Kidney (tissue), 14 donors: ENCODE measurements around the gene GNAI1. TPM values are rescaled to one million over a fixed set of nuclear protein-coding genes. Genes with fewer than 3 reads are reported as not detected.

Source experiments
- DNase-seq, 5 donors: peaks; one replicate each; pipeline ENCODE4 v3.0.0-alpha.2; 2013 to 2020
- FAIRE-seq: peaks from 2 replicates; lab custom pipeline; 2012; peaks lifted over from hg19 to GRCh38; lab: Jason Lieb, UNC
- H3K27ac ChIP-seq, 2 donors: one replicate each; pipeline ENCODE4 v1.7.0; 2013; ENCODE audit warnings: low read depth in 2 of 2, low read length in 2 of 2, inconsistent platforms in 1 of 2
- H3K27me3 ChIP-seq: one replicate; pipeline ENCODE4 v1.7.1; 2013; ENCODE audit warnings: low read length, inconsistent platforms; ENCODE audit not compliant: control insufficient read depth, insufficient read depth
- H3K36me3 ChIP-seq, 3 donors: one replicate each; pipeline versions ENCODE4 v1.7.0 to v1.7.1; 2013; ENCODE audit warnings: low read length in 3 of 3, control low read depth in 1 of 3, inconsistent platforms in 1 of 3; ENCODE audit not compliant: insufficient read depth in 3 of 3, control insufficient read depth in 2 of 3
- H3K4me1 ChIP-seq, 3 donors: one replicate each; pipeline versions ENCODE4 v1.7.0 to v1.7.1; 2013; ENCODE audit warnings: low read length in 3 of 3, inconsistent platforms in 1 of 3, low read depth in 1 of 3; ENCODE audit not compliant: control insufficient read depth in 2 of 3, insufficient read depth in 2 of 3
- H3K4me3 ChIP-seq, 3 donors: one replicate each; pipeline versions ENCODE4 v1.7.0 to v1.8.1; 2013; ENCODE audit warnings: low read length in 3 of 3, control low read depth in 1 of 3, inconsistent platforms in 1 of 3
- H3K9ac ChIP-seq, 3 donors: one replicate each; pipeline versions ENCODE4 v1.7.0 to v1.7.1; 2013; ENCODE audit warnings: low read length in 3 of 3, control low read depth in 1 of 3, inconsistent platforms in 1 of 3
- H3K9me3 ChIP-seq, 3 donors: one replicate each; pipeline versions ENCODE4 v1.7.0 to v1.7.1; 2013; ENCODE audit warnings: low read length in 3 of 3, control low read depth in 1 of 3, inconsistent platforms in 1 of 3; ENCODE audit not compliant: control insufficient read depth in 2 of 3, insufficient read depth in 1 of 3
- CTCF ChIP-seq: IDR thresholded peaks from 3 replicates; pipeline ENCODE4 v1.5.1; 2012; ENCODE audit warnings: mild to moderate bottlenecking, moderate library complexity, borderline replicate concordance; ENCODE audit not compliant: insufficient read depth; ENCODE audit errors: extremely low read depth
- intact Hi-C: fragments of 100-400 bp; cut with DNase I; formaldehyde crosslinking; loops from one replicate; pipeline ENCODE4 v1.11.1; 2022
- polyA plus RNA-seq: library from polyadenylated mRNA; stranded (reverse); fragments of 350-450 nt; fragmentation: Illumina TruSeq; extraction: RNeasy Lipid Tissue Mini Kit (QIAGEN cat#74804); gene quantifications from one replicate; pipeline ENCODE4 v1.2.3, GENCODE V29; 2014; ENCODE audit warnings: low read depth, low replicate concordance; ENCODE audit not compliant: insufficient read depth
- total RNA-seq: library from RNA; stranded (reverse); fragmentation: NEBNext Ultra II Directional; extraction: Animal tissue kit (Norgen Biotek cat#: 25700); gene quantifications from one replicate; pipeline ENCODE4 v1.2.1, GENCODE V29; 2021
- donor health status: control.
- donor health status: control.
- donor health status: control.
- donor health status: control.
- donor health status: control.
- donor health status: DM: yes; HTN: yes; CAD: no.
- donor health status: Normal renal cell carcinoma (clear cell type).

Gene GNAI1
- total and polyA plus RNA-seq, 2 donors from 2014 or later: 41.9 to 105 TPM

DNA sequence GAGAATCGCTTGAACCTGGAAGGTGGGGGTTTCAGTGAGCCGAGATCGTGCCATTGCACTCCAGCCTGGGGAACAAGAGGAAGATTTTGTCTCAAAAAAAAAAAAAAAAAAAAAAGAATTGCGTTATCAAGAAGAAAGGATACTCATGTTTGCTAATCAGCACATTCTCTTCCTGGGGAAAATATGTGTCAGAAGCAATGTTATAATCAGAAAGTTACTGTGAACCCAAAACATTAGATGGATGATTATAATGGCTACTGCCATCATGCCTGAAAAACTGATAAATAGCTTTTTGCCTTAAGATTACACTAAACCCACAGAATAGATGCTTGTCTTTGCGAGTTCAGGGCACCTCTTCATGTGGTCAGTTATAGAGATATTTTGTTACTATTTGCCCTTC, 24.3 kb upstream of the GNAI1 start:
- no peak for DNase-seq
- no peak for FAIRE-seq
- H3K9me3 ChIP-seq: no peaks in the 10 kb centered on the region
- H3K4me3 ChIP-seq: no peak overlapping the region
- H3K4me1 ChIP-seq: peaks cover 0 to 8% (median 0%) of the 10 kb centered on the region in 3 donors
- H3K27ac ChIP-seq: no peak overlapping the region
- no peaks in the 10 kb centered on the region for H3K36me3 ChIP-seq
- TF ChIP-seq CTCF: no peak
- intact Hi-C loops: no loop called here
- no peaks in the 10 kb centered on the region for H3K27me3 ChIP-seq
- H3K9ac ChIP-seq: no peak overlapping the region

DNA sequence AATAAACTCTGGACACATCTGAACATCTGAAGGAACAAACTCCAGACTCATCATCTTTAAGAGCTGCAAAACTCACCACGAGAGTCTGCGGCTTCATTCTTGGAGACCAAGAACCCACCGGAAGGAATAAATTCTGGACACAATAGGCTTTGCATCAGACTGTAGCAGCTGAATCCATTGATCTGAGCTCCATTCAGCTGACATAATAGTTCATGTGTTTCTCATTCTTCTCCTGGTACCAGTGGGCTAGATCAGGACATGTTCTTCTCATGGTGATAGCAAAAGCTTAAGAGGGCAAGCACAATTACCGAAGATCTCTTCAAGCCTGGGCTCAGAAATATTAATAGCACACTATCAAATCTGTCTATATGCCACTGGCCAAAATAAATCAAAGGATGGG, 20.5 kb upstream of the GNAI1 start:
- H3K27ac ChIP-seq: no peak overlapping the region
- no peaks in the 10 kb centered on the region for H3K9me3 ChIP-seq
- H3K9ac ChIP-seq: no peak overlapping the region
- DNase-seq (no peak), FAIRE-seq (no peak)
- no peaks in the 10 kb centered on the region for H3K4me1 ChIP-seq
- H3K27me3 ChIP-seq: no peaks in the 10 kb centered on the region
- H3K4me3 ChIP-seq: no peak overlapping the region
- intact Hi-C loops: no loop called here
- no peak for TF ChIP-seq CTCF
- no peaks in the 10 kb centered on the region for H3K36me3 ChIP-seq

- Histone ChIP-seq H3K9me3 (no peaks in the 10 kb centered on the region), H3K36me3 (no peaks in the 10 kb centered on the region), H3K27ac (no peak overlapping the region), H3K27me3 (no peaks in the 10 kb centered on the region), H3K9ac (no peak overlapping the region), H3K4me3 (no peak overlapping the region), H3K4me1 (no peaks in the 10 kb centered on the region)
- no peak for FAIRE-seq
- TF ChIP-seq CTCF: no peak
- DNase-seq: no peak
- intact Hi-C loops: no loop called here
Measured at GRCh38 chr7:80124526-80125264, 9.9 kb upstream of the GNAI1 start.
